HepG2 (cell line): ENCODE data around the gene PHF23. TPM values are rescaled to one million over a fixed set of nuclear protein-coding genes. Genes with fewer than 3 reads are reported as not detected.
A peak's percentile ranks its signal among the peaks of the same experiment; 100 is the strongest.

ENCODE experiments used
- ASH2L ChIP-seq: fragments of 300-600, 200-600 bp; sonication (generic); IDR thresholded peaks from 2 replicates; pipeline ENCODE4 v1.7.0; 2017; ENCODE audit warnings: low read depth, mild to moderate bottlenecking, moderate library complexity, mixed read lengths, low read length; ENCODE audit not compliant: insufficient read length
- CCAR2 ChIP-seq: fragments of 200-400 bp; formaldehyde crosslinking; optimal IDR thresholded peaks from 2 replicates; pipeline ENCODE3; 2018; ENCODE audit warnings: low read depth, mild to moderate bottlenecking, low read length, moderate library complexity
- CSRNP1 ChIP-seq: sonication (generic); formaldehyde crosslinking; IDR thresholded peaks from 2 replicates; pipeline ENCODE4 v1.8.1; 2023; ENCODE audit warnings: mild to moderate bottlenecking, missing genetic modification reagents
- FOXA3 ChIP-seq: IDR thresholded peaks from 2 replicates; pipeline ENCODE4 v1.6.1; 2016; ENCODE audit warnings: missing genetic modification reagents, missing compliant biosample characterization
- HIC2 ChIP-seq: sonication (generic); formaldehyde crosslinking; IDR thresholded peaks from 2 replicates; pipeline ENCODE4 v1.9.0; 2022; ENCODE audit warnings: low read depth, missing genetic modification reagents
- HMGA1 ChIP-seq: sonication (generic); formaldehyde crosslinking; conservative IDR thresholded peaks from 2 replicates; pipeline ENCODE4 v1.4.0; 2020; ENCODE audit warnings: missing genetic modification reagents
- JUNB ChIP-seq: sonication (generic); formaldehyde crosslinking; IDR thresholded peaks from 2 replicates; pipeline ENCODE4 v1.8.0; 2022; ENCODE audit warnings: missing genetic modification reagents, mild to moderate bottlenecking, borderline replicate concordance
- MAZ ChIP-seq, 2 experiments: sonication (generic) in 1 of 2; formaldehyde crosslinking in 1 of 2; IDR thresholded peaks; 2 replicates each; pipeline versions ENCODE4 v1.5.0 to v1.6.1; 2012 to 2020; ENCODE audit warnings: low read depth in 2 of 2, mild to moderate bottlenecking in 2 of 2, borderline replicate concordance in 1 of 2, improper control_type of control experiment in 1 of 2, low read length in 1 of 2, missing genetic modification reagents in 1 of 2, moderate library complexity in 1 of 2
- MBD4 ChIP-seq: IDR thresholded peaks from 2 replicates; pipeline ENCODE4 v1.6.1; 2012; ENCODE audit warnings: low read length, inconsistent platforms, borderline replicate concordance
- NRL ChIP-seq: sonication (generic); formaldehyde crosslinking; IDR thresholded peaks from 2 replicates; pipeline ENCODE4 v1.5.0; 2020; ENCODE audit warnings: missing genetic modification reagents, mild to moderate bottlenecking, moderate library complexity, borderline replicate concordance
- SMC3 ChIP-seq: IDR thresholded peaks from 2 replicates; pipeline ENCODE4 v1.6.1; 2011; ENCODE audit warnings: low read length, improper control_type of control experiment
- ZC3H13 ChIP-seq: sonication (generic); formaldehyde crosslinking; IDR thresholded peaks from 2 replicates; pipeline ENCODE4 v1.8.1; 2023; ENCODE audit warnings: mild to moderate bottlenecking, missing genetic modification reagents, moderate library complexity
- ZGPAT ChIP-seq: IDR thresholded peaks from 2 replicates; pipeline ENCODE4 v1.6.1; 2016; ENCODE audit warnings: mild to moderate bottlenecking
- ZNF138 ChIP-seq: sonication (generic); formaldehyde crosslinking; IDR thresholded peaks from 2 replicates; pipeline ENCODE4 v1.5.0; 2020; ENCODE audit warnings: mild to moderate bottlenecking, low read depth, missing genetic modification reagents
- ZNF281 ChIP-seq: sonication (generic); formaldehyde crosslinking; IDR thresholded peaks from 2 replicates; pipeline ENCODE4 v1.4.0; 2020; ENCODE audit warnings: missing genetic modification reagents, borderline replicate concordance
- ZNF282 ChIP-seq: fragments of 450-650 bp; IDR thresholded peaks from 2 replicates; pipeline ENCODE4 v1.6.1; 2018; ENCODE audit not compliant: partially characterized antibody
- ZNF350 ChIP-seq: sonication (generic); formaldehyde crosslinking; IDR thresholded peaks from 2 replicates; pipeline ENCODE4 v1.4.0; 2020; ENCODE audit warnings: mild to moderate bottlenecking, low read depth, missing genetic modification reagents, borderline replicate concordance
- ZNF672 ChIP-seq: sonication (generic); formaldehyde crosslinking; IDR thresholded peaks from 2 replicates; pipeline ENCODE4 v1.8.1; 2022; ENCODE audit warnings: missing genetic modification reagents
- polyA plus RNA-seq, 8 experiments: library from polyadenylated mRNA; depleted of rRNA in 3 of 8; stranded (reverse) in 7 of 8; unstranded in 1 of 8; fragments of >200 nt; fragmentation: Illumina TruSeq in 4 of 8; extraction: Trizol in 4 of 8; gene quantifications; 2 replicates each; pipeline versions ENCODE4 v1.2.1 to v1.2.3, GENCODE V29; 2011 to 2016; ENCODE audit warnings: low read depth in 4 of 8, missing spikeins in 1 of 8, mixed read lengths in 1 of 8; ENCODE audit not compliant: insufficient read depth in 1 of 8
- total RNA-seq, 5 experiments: library from RNA; depleted of rRNA; stranded (reverse); fragments of >200 nt; fragmentation: Illumina TruSeq; extraction: Trizol; gene quantifications; 2 replicates each; pipeline ENCODE4 v1.2.3, GENCODE V29; 2016; ENCODE audit warnings: low read depth in 1 of 5
- TF ChIP-seq, protein P1 (sequence below): sonication (generic); formaldehyde crosslinking; IDR thresholded peaks from 2 replicates; pipeline ENCODE4 v1.4.0; 2020; ENCODE audit warnings: missing genetic modification reagents

Gene PHF23
- total and polyA plus RNA-seq, 2 of the 13 experiments (the other 11 are each of a cell fraction or from before 2014, with no cell fraction given): 27.6 to 33.2 TPM

DNA sequence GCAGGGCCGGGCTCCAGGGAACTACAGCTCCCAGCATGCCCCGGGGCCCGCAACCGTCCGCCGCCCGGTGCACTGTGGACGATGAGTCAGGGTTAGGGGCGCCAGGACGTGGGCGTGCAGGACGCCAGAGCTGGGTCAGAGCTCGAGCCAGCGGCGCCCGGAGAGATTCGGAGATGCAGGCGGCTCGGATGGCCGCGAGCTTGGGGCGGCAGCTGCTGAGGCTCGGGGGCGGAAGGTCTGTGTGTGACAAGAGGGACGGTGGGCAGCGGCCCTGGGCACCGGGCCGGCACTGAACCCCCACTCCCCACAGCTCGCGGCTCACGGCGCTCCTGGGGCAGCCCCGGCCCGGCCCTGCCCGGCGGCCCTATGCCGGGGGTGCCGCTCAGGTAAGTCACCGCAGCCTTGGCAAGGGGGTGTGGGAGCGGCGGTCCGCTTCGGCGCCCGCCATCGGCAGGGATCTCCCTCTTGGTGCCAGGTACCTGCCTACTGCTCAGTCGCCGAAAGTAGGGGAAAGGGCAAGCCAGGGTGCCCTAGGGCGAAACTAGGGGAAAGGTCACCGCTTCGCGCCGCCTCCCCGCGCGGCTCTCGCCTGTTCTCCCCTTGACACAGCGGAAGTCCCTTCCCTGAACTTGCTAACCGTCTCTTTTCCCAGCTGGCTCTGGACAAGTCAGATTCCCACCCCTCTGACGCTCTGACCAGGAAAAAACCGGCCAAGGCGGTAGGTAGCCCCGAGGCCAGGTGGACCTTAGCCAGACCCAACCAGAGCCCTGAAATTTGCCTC, 19.3 kb downstream of the PHF23 start, which contains the start of the genes ACADVL and DLG4 (continued):
- no peak for TF ChIP-seq CSRNP1 (CRISPR knock-in tag)
- 0 out of 2 replicates have a peak, but pooled peaks have one; percentile 10 for TF ChIP-seq ZNF138
- no peak for TF ChIP-seq ZNF281 (CRISPR knock-in tag)
- no peak for TF ChIP-seq CCAR2
- no peak for TF ChIP-seq SMC3
- peak; percentile 59 for TF ChIP-seq ASH2L
- no peak for TF ChIP-seq ZNF282
- no peak for TF ChIP-seq ZNF672 (CRISPR knock-in tag)
- TF ChIP-seq HIC2 (CRISPR knock-in tag): peak; percentile 40; the same call in 1 of the 2 replicates
- no peak for TF ChIP-seq HMGA1 (CRISPR knock-in tag)
- peak; percentile 84 for TF ChIP-seq ZGPAT (CRISPR knock-in tag)
- TF ChIP-seq MAZ (IDR thresholded peaks at IDR 0.05; ENCODE audit: borderline replicate concordance, low read depth, low read length): no peak; the same call in 1 of the 2 replicates
- peak; percentile 60; the same call in 1 of the 2 replicates for TF ChIP-seq MAZ (CRISPR knock-in tag; IDR thresholded peaks at IDR 0.05; ENCODE audit: low read depth)
- TF ChIP-seq, protein P1, sequence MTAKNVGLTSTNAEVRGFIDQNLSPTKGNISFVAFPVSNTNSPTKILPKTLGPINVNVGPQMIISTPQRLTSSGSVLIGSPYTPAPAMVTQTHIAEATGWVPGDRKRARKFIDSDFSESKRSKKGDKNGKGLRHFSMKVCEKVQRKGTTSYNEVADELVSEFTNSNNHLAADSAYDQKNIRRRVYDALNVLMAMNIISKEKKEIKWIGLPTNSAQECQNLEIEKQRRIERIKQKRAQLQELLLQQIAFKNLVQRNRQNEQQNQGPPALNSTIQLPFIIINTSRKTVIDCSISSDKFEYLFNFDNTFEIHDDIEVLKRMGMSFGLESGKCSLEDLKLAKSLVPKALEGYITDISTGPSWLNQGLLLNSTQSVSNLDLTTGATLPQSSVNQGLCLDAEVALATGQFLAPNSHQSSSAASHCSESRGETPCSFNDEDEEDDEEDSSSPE (CRISPR knock-in tag): peak; percentile 50; the same call in 1 of the 2 replicates
- peak; percentile 79 for TF ChIP-seq JUNB (CRISPR knock-in tag)
- no peak; the same call in none of the 2 replicates for TF ChIP-seq ZNF350 (CRISPR knock-in tag)
- TF ChIP-seq ZC3H13 (CRISPR knock-in tag): peak; percentile 94
- TF ChIP-seq NRL: peak; percentile 21; the same call in 1 of the 2 replicates
- no peak for TF ChIP-seq MBD4
- peak; percentile 49 for TF ChIP-seq FOXA3 (CRISPR knock-in tag)
